Dorsolateral prefrontal cortex (tissue), 118 donors: ENCODE data around the gene NHLH1. TPM values are rescaled to one million over a fixed set of nuclear protein-coding genes. Genes with fewer than 3 reads are reported as not detected.

Experiments
- total RNA-seq, 120 experiments: library from RNA; stranded (reverse); gene quantifications; one replicate each; pipeline versions ENCODE4 v1.2.3 to v1.2.4, GENCODE V29; 2022

Gene NHLH1
- total RNA-seq, 120 experiments from 2014 or later, result 0.18 to 3.4 (median 0.90) TPM; not detected in 2

Other genes starting within 250 kb of the NHLH1 start
- 1 to 10 TPM in 93 of 120 experiments, under 1 TPM in 27; 0.29 to 8.7 (median 1.7) TPM for gene ATP1A4, start 215.5 kb upstream of the NHLH1 start, total RNA-seq
- 10 to 100 TPM in 94 of 120 experiments, 1 to 10 TPM in 26; 4.3 to 31.5 (median 14.0) TPM for gene CASQ1, start 176.5 kb upstream of the NHLH1 start, total RNA-seq
- 100 to 1,000 TPM; 342 to 812 (median 617) TPM for gene PEA15, start 161.7 kb upstream of the NHLH1 start, total RNA-seq
- gene DCAF8, start 104.5 kb upstream of the NHLH1 start, total RNA-seq, result 100 to 1,000 TPM; 111 to 260 (median 188) TPM
- gene PEX19, start 81.9 kb upstream of the NHLH1 start, total RNA-seq, result 100 to 1,000 TPM in 52 of 120 experiments, 10 to 100 TPM in 68; 63.4 to 123 (median 97.5) TPM
- gene COPA, start 23.8 kb upstream of the NHLH1 start, total RNA-seq, result 100 to 1,000 TPM; 107 to 252 (median 197) TPM
- gene NCSTN, start 23.7 kb upstream of the NHLH1 start, total RNA-seq, result 10 to 100 TPM; 44.1 to 95.7 (median 60.5) TPM
- 10 to 100 TPM in 25 of 120 experiments, 1 to 10 TPM in 95; 3.5 to 15.6 (median 8.0) TPM for gene VANGL2, start 33.5 kb downstream of the NHLH1 start, total RNA-seq
- under 1 TPM in 25 of 120 experiments, not detected in 95; 0.12 to 0.83 (median 0.24) TPM for gene SLAMF6, start 156.2 kb downstream of the NHLH1 start, total RNA-seq
- gene CD84, start 212.4 kb downstream of the NHLH1 start, total RNA-seq, result 10 to 100 TPM in 4 of 120 experiments, 1 to 10 TPM in 113, under 1 TPM in 3; 0.63 to 12.0 (median 5.2) TPM